Pancreas (tissue), 10 donors: ENCODE measurements around the gene ZNF775. TPM values are rescaled to one million over a fixed set of nuclear protein-coding genes. Genes with fewer than 3 reads are reported as not detected.

ENCODE experiments used
- ATAC-seq, 4 donors: fragments of 200-7000 bp; cut with Tn5 transposase; one replicate each; pipeline versions ENCODE4 v1.8.0 to v1.9.1; 2020; ENCODE audit warnings: mild to moderate bottlenecking in 4 of 4, moderate library complexity in 4 of 4
- DNase-seq, 6 donors: peaks; one replicate each; pipeline ENCODE4 v3.0.0-alpha.2; 2020
- FAIRE-seq: peaks from 2 replicates; lab custom pipeline; 2012; peaks lifted over from hg19 to GRCh38; lab: Jason Lieb, UNC
- H3K27ac ChIP-seq, 4 donors: fragments of 200-600 bp; sonication (generic); 1 replicate in 3 of 4; 2 replicates in 1 of 4; pipeline versions ENCODE4 v1.5.0 to v1.8.0; 2020
- H3K27me3 ChIP-seq, 4 donors: fragments of 200-600 bp; one replicate each; pipeline ENCODE4 v1.8.0; 2021
- H3K36me3 ChIP-seq, 3 donors: fragments of 200-600 bp; sonication (generic) in 1 of 3; one replicate each; pipeline versions ENCODE4 v1.5.0 to v1.8.0; 2020 to 2021
- H3K4me1 ChIP-seq, 3 donors: fragments of 200-600 bp; one replicate each; pipeline ENCODE4 v1.8.0; 2021
- H3K4me3 ChIP-seq, 4 donors: fragments of 200-600 bp; sonication (generic) in 2 of 4; one replicate each; pipeline versions ENCODE4 v1.5.0 to v1.8.0; 2020 to 2021
- H3K9me3 ChIP-seq, 4 donors: fragments of 200-600 bp; one replicate each; pipeline ENCODE4 v1.8.0; 2021
- WGBS, 2 donors: extraction: QIAGEN DNeasy Blood & Tissue Kit; methylation state at CpG; one replicate each; pipeline ENCODE4 v1.1.7; 2013; 5-methylcytosine and 5-hydroxymethylcytosine counted together
- intact Hi-C, 3 donors: fragments of 100-400 bp; cut with DNase I; formaldehyde crosslinking; loops; one replicate each; pipeline versions ENCODE4 v1.11.1 to v1.14.2; 2022
- polyA plus RNA-seq, 2 donors: library from polyadenylated mRNA; stranded (reverse); fragments of 200-250 nt; gene quantifications; one replicate each; pipeline ENCODE4 v1.2.3, GENCODE V29; 2013
- total RNA-seq, 6 donors: library from RNA; stranded (reverse); fragmentation: NEBNext Ultra II Directional in 4 of 6; extraction: Animal tissue kit (Norgen Biotek cat#: 25700) in 4 of 6; gene quantifications; one replicate each; pipeline versions ENCODE4 v1.2.1 to v1.2.4, GENCODE V29; 2021 to 2023
- TF ChIP-seq, protein P1 (sequence below), 4 donors: fragments of 200-600 bp; sonication (generic) in 3 of 4; IDR thresholded peaks; one replicate each; pipeline versions ENCODE4 v1.5.0 to v1.8.0; 2021; ENCODE audit warnings: antibody characterized with exemption in 4 of 4
- donor health status: healthy with polysubstance abuse.
- donor health status: DM: no; HTN: no; CAD: no; lungs with moderate emphysema.
- donor health status: DM: no; HTN: no; CAD: no.
- donor health status: control.
- donor health status: control.
- donor health status: Bipolar disorder and iron deficiency.
- donor health status: DM: yes; HTN: yes; CAD: no.
- donor health status: DM: no; HTN: no; CAD: no.
- donor health status: DM: no; HTN: no; CAD: no.
- donor health status: DM: yes; HTN: yes; CAD: no.

The ZNF775 gene
- total and polyA plus RNA-seq, 8 donors, result 2.0 to 7.4 (median 2.9) TPM

DNA sequence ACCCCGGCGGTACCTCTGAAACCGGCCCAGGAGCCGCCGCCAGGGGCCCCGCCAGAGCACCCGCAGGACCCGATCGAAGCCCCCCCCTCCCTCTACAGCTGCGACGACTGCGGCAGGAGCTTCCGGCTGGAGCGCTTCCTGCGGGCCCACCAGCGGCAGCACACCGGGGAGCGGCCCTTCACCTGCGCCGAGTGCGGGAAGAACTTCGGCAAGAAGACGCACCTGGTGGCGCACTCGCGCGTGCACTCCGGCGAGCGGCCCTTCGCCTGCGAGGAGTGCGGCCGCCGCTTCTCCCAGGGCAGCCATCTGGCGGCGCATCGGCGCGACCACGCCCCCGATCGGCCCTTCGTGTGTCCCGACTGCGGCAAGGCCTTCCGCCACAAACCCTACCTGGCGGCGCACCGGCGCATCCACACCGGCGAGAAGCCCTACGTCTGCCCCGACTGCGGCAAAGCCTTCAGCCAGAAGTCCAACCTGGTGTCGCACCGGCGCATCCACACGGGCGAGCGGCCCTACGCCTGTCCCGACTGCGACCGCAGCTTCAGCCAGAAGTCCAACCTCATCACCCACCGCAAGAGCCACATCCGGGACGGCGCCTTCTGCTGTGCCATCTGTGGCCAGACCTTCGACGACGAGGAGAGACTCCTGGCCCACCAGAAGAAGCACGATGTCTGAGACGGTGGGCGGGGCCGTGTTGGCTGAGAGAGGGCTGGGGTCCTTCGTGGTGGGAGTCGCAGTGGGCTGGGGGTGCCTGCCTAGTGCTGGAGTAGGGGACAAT is 6.7 kb upstream of the ZNF775 start:
- no peak for FAIRE-seq
- DNase-seq, result peak in 1 of 6 donors; percentile 49
- Histone ChIP-seq H3K27ac (peak overlapping the region in 1 of 4 donors; percentile 8), H3K27me3 (no peaks in the 10 kb centered on the region), H3K36me3 (peaks cover 0 to 24% (median 23%) of the 10 kb centered on the region in 3 donors), H3K4me3 (no peak overlapping the region), H3K9me3 (no peaks in the 10 kb centered on the region), H3K4me1 (peaks cover 16 to 50% (median 37%) of the 10 kb centered on the region in 3 donors)
- WGBS, 2 donors, result 83 to 84% methylated on average over 79 of the region's 79 CpGs
- TF ChIP-seq, protein P1, sequence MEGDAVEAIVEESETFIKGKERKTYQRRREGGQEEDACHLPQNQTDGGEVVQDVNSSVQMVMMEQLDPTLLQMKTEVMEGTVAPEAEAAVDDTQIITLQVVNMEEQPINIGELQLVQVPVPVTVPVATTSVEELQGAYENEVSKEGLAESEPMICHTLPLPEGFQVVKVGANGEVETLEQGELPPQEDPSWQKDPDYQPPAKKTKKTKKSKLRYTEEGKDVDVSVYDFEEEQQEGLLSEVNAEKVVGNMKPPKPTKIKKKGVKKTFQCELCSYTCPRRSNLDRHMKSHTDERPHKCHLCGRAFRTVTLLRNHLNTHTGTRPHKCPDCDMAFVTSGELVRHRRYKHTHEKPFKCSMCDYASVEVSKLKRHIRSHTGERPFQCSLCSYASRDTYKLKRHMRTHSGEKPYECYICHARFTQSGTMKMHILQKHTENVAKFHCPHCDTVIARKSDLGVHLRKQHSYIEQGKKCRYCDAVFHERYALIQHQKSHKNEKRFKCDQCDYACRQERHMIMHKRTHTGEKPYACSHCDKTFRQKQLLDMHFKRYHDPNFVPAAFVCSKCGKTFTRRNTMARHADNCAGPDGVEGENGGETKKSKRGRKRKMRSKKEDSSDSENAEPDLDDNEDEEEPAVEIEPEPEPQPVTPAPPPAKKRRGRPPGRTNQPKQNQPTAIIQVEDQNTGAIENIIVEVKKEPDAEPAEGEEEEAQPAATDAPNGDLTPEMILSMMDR (IDR thresholded peaks at IDR 0.05), result no peak
- no peak for ATAC-seq
- intact Hi-C loops, result no loop called here

DNA sequence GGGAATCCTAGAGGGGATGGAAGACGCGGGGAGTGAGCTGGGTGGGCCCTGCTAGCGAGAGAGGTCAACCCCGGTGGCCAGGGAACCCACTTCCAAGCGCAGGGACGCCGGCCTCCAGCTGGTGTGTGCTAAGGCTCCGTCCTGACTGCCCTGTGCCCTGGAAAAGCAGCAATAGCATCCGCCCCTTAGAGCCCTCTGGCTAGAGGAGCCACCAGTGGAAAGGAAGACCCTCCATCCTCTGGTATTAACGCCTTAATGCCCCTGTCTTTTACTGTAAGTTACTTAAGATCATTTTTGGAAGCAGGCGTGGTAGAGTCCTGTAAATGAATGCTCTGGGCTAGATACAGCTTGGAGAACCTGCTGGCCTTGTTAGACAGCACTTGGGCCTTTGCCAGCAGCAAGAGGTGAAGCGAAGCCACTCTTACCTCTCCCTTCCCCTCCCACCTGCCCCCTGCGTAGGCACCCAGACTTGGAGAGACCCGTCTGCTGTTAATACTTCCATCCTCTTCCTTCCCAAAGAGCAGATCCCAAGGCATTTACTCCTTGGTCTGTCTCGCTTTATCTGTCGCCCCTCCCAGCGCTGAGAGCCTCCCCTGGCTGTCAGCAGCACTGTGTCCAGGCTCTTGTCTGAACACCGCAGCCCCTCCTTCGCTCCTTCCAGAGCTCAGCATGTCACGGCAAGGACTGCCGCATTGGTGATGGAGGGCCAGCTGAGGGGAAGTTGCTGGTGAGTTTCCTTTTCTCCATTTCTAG is 5.9 kb upstream of the ZNF775 start:
- peaks cover 17 to 54% (median 40%) of the 10 kb centered on the region in 3 donors for H3K4me1 ChIP-seq
- H3K4me3 ChIP-seq, result no peak overlapping the region
- ATAC-seq (no peak), FAIRE-seq (no peak), DNase-seq (peak in 4 of 6 donors; percentile 51 to 67 (median 61))
- H3K27me3 ChIP-seq, result no peaks in the 10 kb centered on the region
- intact Hi-C loops, result no loop called here
- H3K36me3 ChIP-seq, result peaks cover 0 to 24% (median 23%) of the 10 kb centered on the region in 3 donors
- peak overlapping the region in 2 of 4 donors; percentile 7 to 8 for H3K27ac ChIP-seq
- H3K9me3 ChIP-seq, result no peaks in the 10 kb centered on the region
- WGBS, 2 donors, result 51 to 60% methylated on average over 21 of the region's 21 CpGs
- TF ChIP-seq, protein P1 (IDR thresholded peaks at IDR 0.05), result no peak

DNA sequence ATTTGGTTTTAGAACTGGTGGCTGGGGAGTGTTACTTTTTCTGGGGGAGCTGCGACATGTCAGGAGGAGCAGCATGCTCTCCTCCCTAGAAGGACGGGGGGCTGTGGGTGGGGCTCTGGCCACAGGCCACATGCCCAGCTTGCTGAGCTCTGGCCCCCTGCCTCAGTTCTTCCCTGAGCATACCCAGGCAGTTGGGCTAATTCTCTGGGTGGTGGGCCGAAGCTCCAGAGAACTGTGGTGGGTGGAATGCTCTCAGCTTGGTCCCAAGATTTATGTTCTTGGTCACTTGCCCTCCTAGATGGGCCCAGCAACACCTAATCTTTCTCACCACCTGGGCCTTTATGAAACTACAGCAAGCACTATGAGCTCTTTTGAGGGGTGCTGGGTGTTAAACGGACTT is 5.1 kb upstream of the ZNF775 start:
- WGBS, 2 donors, result 91 to 92% methylated on average over 4 of the region's 4 CpGs
- no peak for FAIRE-seq
- Histone ChIP-seq H3K4me1 (peaks cover 20 to 58% (median 44%) of the 10 kb centered on the region in 3 donors), H3K36me3 (peaks cover 0 to 24% (median 23%) of the 10 kb centered on the region in 3 donors), H3K27ac (no peak overlapping the region), H3K4me3 (no peak overlapping the region), H3K9me3 (no peaks in the 10 kb centered on the region), H3K27me3 (no peaks in the 10 kb centered on the region)
- intact Hi-C loops, result no loop called here
- TF ChIP-seq, protein P1 (IDR thresholded peaks at IDR 0.05), result no peak
- no peak for ATAC-seq
- no peak for DNase-seq

DNA sequence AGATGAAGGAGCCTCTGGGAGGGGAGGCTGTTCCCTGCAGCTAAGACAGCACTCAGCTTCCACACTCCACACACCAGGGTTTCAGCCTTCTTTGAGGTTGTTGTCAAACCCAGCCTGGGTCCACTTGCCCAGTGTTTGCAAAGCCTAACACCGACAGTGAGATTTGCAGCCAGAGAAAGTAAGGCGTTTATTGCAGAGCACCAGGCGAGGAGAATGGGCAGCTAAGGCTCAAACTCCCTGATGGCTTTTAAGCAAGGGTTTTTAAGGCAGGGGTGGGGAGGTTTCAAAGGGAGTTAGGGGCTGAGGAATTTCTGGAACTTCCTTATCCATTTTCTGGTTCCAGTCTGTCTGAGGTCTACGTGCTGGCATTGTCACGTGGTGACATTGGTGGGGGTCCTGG is 4.7 kb upstream of the ZNF775 start:
- Histone ChIP-seq H3K4me3 (no peak overlapping the region), H3K27me3 (no peaks in the 10 kb centered on the region), H3K27ac (no peak overlapping the region), H3K4me1 (peaks cover 20 to 58% (median 44%) of the 10 kb centered on the region in 3 donors), H3K36me3 (peaks cover 0 to 24% (median 23%) of the 10 kb centered on the region in 3 donors), H3K9me3 (no peaks in the 10 kb centered on the region)
- TF ChIP-seq, protein P1 (IDR thresholded peaks at IDR 0.05), result no peak
- WGBS, 2 donors, result 90 to 95% methylated on average over 5 of the region's 5 CpGs
- DNase-seq (no peak), ATAC-seq (no peak), FAIRE-seq (no peak)
- intact Hi-C loops, result no loop called here
